Lower leg skin (tissue), 3 donors: ENCODE data around the gene G6PC1.
"Not testable (repeated sequence)": the region's sequence is repeated elsewhere in the genome, so short reads cannot be mapped to it uniquely, and the experiment has no call there.

ENCODE experiments used
- CTCF ChIP-seq, 3 donors: fragments of 450-650 bp; IDR thresholded peaks; one replicate each; pipeline ENCODE4 v1.5.1; 2016; ENCODE audit warnings: antibody characterized with exemption in 3 of 3, mild to moderate bottlenecking in 3 of 3, moderate library complexity in 2 of 3
- POLR2A ChIP-seq, 2 donors: fragments of 450-650 bp; IDR thresholded peaks; one replicate each; pipeline ENCODE4 v1.6.1; 2016 to 2017; ENCODE audit warnings: antibody characterized with exemption in 2 of 2, mild to moderate bottlenecking in 1 of 2, moderate library complexity in 1 of 2

DNA sequence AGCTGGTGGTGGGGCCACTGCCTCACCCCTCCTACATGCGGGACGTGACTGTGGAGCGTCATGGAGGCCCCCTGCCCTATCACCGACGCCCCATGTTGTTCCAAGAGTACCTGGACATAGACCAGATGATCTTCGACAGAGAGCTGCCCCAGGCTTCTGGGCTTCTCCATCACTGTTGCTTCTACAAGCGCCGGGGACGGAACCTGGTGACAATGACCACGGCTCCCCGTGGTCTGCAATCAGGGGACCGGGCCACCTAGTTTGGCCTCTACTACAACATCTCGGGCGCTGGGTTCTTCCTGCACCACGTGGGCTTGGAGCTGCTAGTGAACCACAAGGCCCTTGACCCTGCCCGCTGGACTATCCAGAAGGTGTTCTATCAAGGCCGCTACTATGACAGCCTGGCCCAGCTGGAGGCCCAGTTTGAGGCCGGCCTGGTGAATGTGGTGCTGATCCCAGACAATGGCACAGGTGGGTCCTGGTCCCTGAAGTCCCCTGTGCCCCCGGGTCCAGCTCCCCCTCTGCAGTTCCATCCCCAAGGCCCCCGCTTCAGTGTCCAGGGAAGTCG lies 32.8 kb upstream of the G6PC1 start:
- not testable (repeated sequence) for TF ChIP-seq CTCF, POLR2A (IDR thresholded peaks at IDR 0.05)
